Thymus (tissue), 11 donors: ENCODE data around the gene BATF. TPM values are rescaled to one million over a fixed set of nuclear protein-coding genes. Genes with fewer than 3 reads are reported as not detected.

Experiments used
- DNase-seq, 9 donors: peaks; one replicate each; pipeline ENCODE4 v3.0.0-alpha.2; 2013; ENCODE audit warnings: low spot score in 9 of 9, low read depth in 6 of 9, missing footprints in 1 of 9
- H3K27ac ChIP-seq, 2 donors: one replicate each; pipeline ENCODE4 v1.5.1; 2013; ENCODE audit warnings: control low read depth in 1 of 2, low read depth in 1 of 2, low read length in 1 of 2, mild to moderate bottlenecking in 1 of 2, moderate library complexity in 1 of 2
- H3K27me3 ChIP-seq, 2 donors: one replicate each; pipeline ENCODE4 v1.5.1; 2013; ENCODE audit warnings: low read length in 1 of 2; ENCODE audit not compliant: control insufficient read depth in 2 of 2, insufficient read depth in 1 of 2
- H3K36me3 ChIP-seq, 2 donors: one replicate each; pipeline ENCODE4 v1.5.1; 2013; ENCODE audit warnings: low read length in 1 of 2, mild to moderate bottlenecking in 1 of 2, moderate library complexity in 1 of 2; ENCODE audit not compliant: control insufficient read depth in 2 of 2, insufficient read depth in 2 of 2
- H3K4me1 ChIP-seq, 2 donors: one replicate each; pipeline ENCODE4 v1.5.1; 2013; ENCODE audit warnings: low read length in 2 of 2; ENCODE audit not compliant: control insufficient read depth in 2 of 2, insufficient read depth in 2 of 2
- H3K4me3 ChIP-seq, 2 donors: one replicate each; pipeline ENCODE4 v1.5.1; 2013; ENCODE audit warnings: low read length in 2 of 2, control low read depth in 1 of 2, mild to moderate bottlenecking in 1 of 2
- H3K9me3 ChIP-seq, 2 donors: one replicate each; pipeline ENCODE4 v1.5.1; 2013; ENCODE audit warnings: low read length in 1 of 2, mild to moderate bottlenecking in 1 of 2; ENCODE audit not compliant: control insufficient read depth in 2 of 2, insufficient read depth in 1 of 2
- whole genome bisulfite sequencing: extraction: QIAGEN DNeasy Blood & Tissue Kit; methylation state at CpG from one replicate; pipeline ENCODE4 v1.1.7; 2013; 5-methylcytosine and 5-hydroxymethylcytosine counted together
- polyA plus RNA-seq: library from polyadenylated mRNA; stranded (reverse); fragments of 200-250 nt; gene quantifications from one replicate; pipeline ENCODE4 v1.2.3, GENCODE V29; 2013
- total RNA-seq: library from RNA; stranded (reverse); fragments of 120-200 nt; gene quantifications from one replicate; pipeline ENCODE4 v1.2.4, GENCODE V29; 2013
- donor health status: healthy.

The BATF gene
- total and polyA plus RNA-seq, 2 donors, result 12.9 to 27.4 TPM

GRCh38 chr14:75572104-75572503, 49.8 kb downstream of the BATF start:
- no peak for DNase-seq
- WGBS, result 96% methylated on average over 6 of the region's 6 CpGs

GRCh38 chr14:75577090-75577489, 54.8 kb downstream of the BATF start:
- Histone ChIP-seq H3K36me3 (no peaks in the 10 kb centered on the region), H3K27me3 (peaks cover 0 to 25% of the 10 kb centered on the region in 2 donors), H3K4me1 (peaks cover 7 to 19% of the 10 kb centered on the region in 2 donors), H3K9me3 (no peaks in the 10 kb centered on the region), H3K27ac (no peak overlapping the region), H3K4me3 (no peak overlapping the region)
- no peak for DNase-seq
- WGBS, result 7% methylated on average over 3 of the region's 3 CpGs

More at GRCh38 chr14:75572104-75572503, 49.8 kb downstream of the BATF start:
- Histone ChIP-seq H3K9me3 (no peaks in the 10 kb centered on the region), H3K4me1 (peaks cover 0 to 3% of the 10 kb centered on the region in 2 donors), H3K4me3 (no peak overlapping the region), H3K27me3 (no peaks in the 10 kb centered on the region), H3K36me3 (no peaks in the 10 kb centered on the region), H3K27ac (no peak overlapping the region)

GRCh38 chr14:75577729-75578101, 55.4 kb downstream of the BATF start:
- 2% methylated on average over 16 of the region's 16 CpGs for WGBS
- Histone ChIP-seq H3K27me3 (peaks cover 0 to 25% of the 10 kb centered on the region in 2 donors), H3K4me1 (peaks cover 7 to 19% of the 10 kb centered on the region in 2 donors), H3K27ac (peak overlapping the region; percentile 42 to 53), H3K4me3 (peak overlapping the region; percentile 41 to 51), H3K9me3 (no peaks in the 10 kb centered on the region), H3K36me3 (no peaks in the 10 kb centered on the region)
- DNase-seq, result peak in 8 of 9 donors; percentile 24 to 70 (median 44)

GRCh38 chr14:75578102-75578785, 56.0 kb downstream of the BATF start, which contains the start of gene FLVCR2:
FLVCR2 (plus strand) TSS chr14:75578620; CDS start chr14:75578973, 353 bp downstream.
- Histone ChIP-seq H3K4me1 (peaks cover 7 to 19% of the 10 kb centered on the region in 2 donors), H3K9me3 (no peaks in the 10 kb centered on the region), H3K4me3 (peak within 1 kb of the TSS; percentile 41 to 51), H3K27ac (peak within 1 kb of the TSS; percentile 42 to 53), H3K36me3 (no peaks in the 10 kb centered on the region), H3K27me3 (peaks cover 0 to 25% of the 10 kb centered on the region in 2 donors)
- WGBS, result under 1% methylated on average over 49 of the region's 49 CpGs
- peak in 5 of 9 donors; percentile 19 to 56 (median 29) for DNase-seq

- H3K27me3 ChIP-seq, result peaks cover 0 to 25% of the 10 kb centered on the region in 2 donors
- 45% methylated on average over 21 of the region's 21 CpGs for WGBS
- peak overlapping the region in 1 of 2 donors; percentile 15 for H3K27ac ChIP-seq
- H3K4me1 ChIP-seq, result peaks cover 7 to 19% of the 10 kb centered on the region in 2 donors
- peak overlapping the region; percentile 41 to 51 for H3K4me3 ChIP-seq
- no peak for DNase-seq
- no peaks in the 10 kb centered on the region for H3K36me3 ChIP-seq
- no peaks in the 10 kb centered on the region for H3K9me3 ChIP-seq
Observed at GRCh38 chr14:75578786-75579337, 56.6 kb downstream of the BATF start.

GRCh38 chr14:75579338-75579864, 57.1 kb downstream of the BATF start:
- Histone ChIP-seq H3K27ac (no peak overlapping the region), H3K4me1 (peaks cover 7 to 19% of the 10 kb centered on the region in 2 donors), H3K4me3 (peak overlapping the region in 1 of 2 donors; percentile 41), H3K9me3 (no peaks in the 10 kb centered on the region), H3K36me3 (no peaks in the 10 kb centered on the region), H3K27me3 (peaks cover 0 to 25% of the 10 kb centered on the region in 2 donors)
- DNase-seq, result no peak
- WGBS, result 92% methylated on average over 13 of the region's 13 CpGs

GRCh38 chr14:75579882-75580281, 57.6 kb downstream of the BATF start:
- Histone ChIP-seq H3K36me3 (no peaks in the 10 kb centered on the region), H3K27me3 (peaks cover 0 to 25% of the 10 kb centered on the region in 2 donors), H3K9me3 (no peaks in the 10 kb centered on the region), H3K4me1 (peaks cover 7 to 19% of the 10 kb centered on the region in 2 donors), H3K27ac (no peak overlapping the region), H3K4me3 (no peak overlapping the region)
- no peak for DNase-seq
- WGBS, result 97% methylated on average over 3 of the region's 3 CpGs

- H3K4me3 ChIP-seq, result no peak overlapping the region
- H3K9me3 ChIP-seq, result peaks cover 0 to 6% of the 10 kb centered on the region in 2 donors
- no peaks in the 10 kb centered on the region for H3K36me3 ChIP-seq
- H3K4me1 ChIP-seq, result no peaks in the 10 kb centered on the region
- no peaks in the 10 kb centered on the region for H3K27me3 ChIP-seq
- DNase-seq, result no peak
- H3K27ac ChIP-seq, result no peak overlapping the region
Observed at GRCh38 chr14:75587388-75587787, 65.1 kb downstream of the BATF start.

- no peak for DNase-seq
- Histone ChIP-seq H3K27me3 (no peaks in the 10 kb centered on the region), H3K9me3 (peaks cover 0 to 8% of the 10 kb centered on the region in 2 donors), H3K36me3 (no peaks in the 10 kb centered on the region), H3K4me3 (no peak overlapping the region), H3K27ac (no peak overlapping the region), H3K4me1 (no peaks in the 10 kb centered on the region)
- WGBS, result 95% methylated on average over 6 of the region's 6 CpGs
Observed at GRCh38 chr14:75589931-75590330, 67.7 kb downstream of the BATF start.
